HCT116 (cell line): Measurements from ENCODE around the gene CLTC. TPM values are rescaled to one million over a fixed set of nuclear protein-coding genes. Genes with fewer than 3 reads are reported as not detected.

Source experiments
- ATAC-seq: fragments of 200-7000 bp; cut with Tn5 transposase; 2 replicates; pipeline ENCODE4 v1.9.1; 2020; ENCODE audit warnings: mild to moderate bottlenecking, moderate library complexity
- BruUV-seq: library from RNA; stranded (reverse); fragments of 400-500 nt; replicated peaks from 2 replicates; lab custom pipeline; 2021; lab: Mats Ljungman, UMichigan
- CTCF ChIA-PET: fragments of 300-600 bp; sonication (Branson Sonifier 250); formaldehyde crosslinking; loops from one replicate; lab custom pipeline; 2021; ENCODE audit warnings: antibody characterized with exemption; lab: Charles Lee
- POLR2A ChIA-PET: fragments of 300-600, 350-600 bp; sonication (Branson Sonifier 250); formaldehyde crosslinking; loops from one replicate; lab custom pipeline; 2021; ENCODE audit warnings: antibody characterized with exemption; lab: Charles Lee
- RAD21 ChIA-PET, 2 experiments: fragments of 300-600 bp; sonication (Branson Sonifier 250); formaldehyde crosslinking; loops; one replicate each; lab custom pipeline; 2023; ENCODE audit warnings: low total read pairs in 2 of 2; ENCODE audit not compliant: uncharacterized antibody in 2 of 2, unreplicated experiment in 2 of 2, low non-redundant PET in 1 of 2; lab: Charles Lee
- DNase-seq: peaks from one replicate; pipeline ENCODE4 v3.0.0-alpha.2; 2010; ENCODE audit warnings: low read depth, low spot score
- H2AFZ ChIP-seq: fragments of 200-600 bp; shearing (Covaris generic), sonication (generic); 2 replicates; pipeline ENCODE4 v1.6.1; 2017; ENCODE audit warnings: low read depth, mixed run types, mixed read lengths, antibody characterized with exemption, low read length; ENCODE audit not compliant: poor library complexity, severe bottlenecking
- H3K27ac ChIP-seq: 2 replicates; pipeline ENCODE4 v1.5.1; 2012; ENCODE audit warnings: low read depth, low read length
- H3K27me3 ChIP-seq: fragments of 200-600 bp; sonication (generic); 2 replicates; pipeline ENCODE4 v1.6.1; 2016; ENCODE audit warnings: mixed run types, low read length, mixed read lengths; ENCODE audit not compliant: insufficient read depth
- H3K36me3 ChIP-seq, 2 experiments: fragments of 200-500 bp in 1 of 2; fragments of 200-600 bp in 1 of 2; sonication (Bioruptor generic) in 1 of 2; sonication (generic) in 1 of 2; 2 replicates each; pipeline versions ENCODE4 v1.5.1 to v1.6.1; 2014 to 2016; ENCODE audit warnings: low read length in 2 of 2, inconsistent platforms in 1 of 2, mixed read lengths in 1 of 2, mixed run types in 1 of 2; ENCODE audit not compliant: insufficient read depth in 2 of 2, control insufficient read depth in 1 of 2
- H3K4me1 ChIP-seq, 2 experiments: fragments of 200-600 bp in 1 of 2; sonication (generic) in 1 of 2; 2 replicates each; pipeline versions ENCODE4 v1.5.1 to v1.6.1; 2012 to 2017; ENCODE audit warnings: low read length in 2 of 2, inconsistent platforms in 1 of 2, mild to moderate bottlenecking in 1 of 2, mixed read lengths in 1 of 2, mixed run types in 1 of 2, moderate library complexity in 1 of 2; ENCODE audit not compliant: insufficient read depth in 2 of 2, control insufficient read depth in 1 of 2
- H3K4me2 ChIP-seq: fragments of 200-600 bp; sonication (generic); 2 replicates; pipeline ENCODE4 v1.6.1; 2017; ENCODE audit warnings: mixed run types, low read length, mixed read lengths
- H3K4me3 ChIP-seq, 2 experiments: fragments of 200-600 bp in 1 of 2; sonication (generic) in 1 of 2; replicated peaks in 1 of 2; 2 replicates each; pipeline ENCODE4 v1.5.1; 2011 to 2016; ENCODE audit warnings: low read length in 2 of 2, control low read depth in 1 of 2, low read depth in 1 of 2, mild to moderate bottlenecking in 1 of 2, mixed read lengths in 1 of 2, mixed run types in 1 of 2
- H3K79me2 ChIP-seq: fragments of 200-600 bp; sonication (generic); 2 replicates; pipeline ENCODE4 v1.6.1; 2017; ENCODE audit warnings: mild to moderate bottlenecking, mixed run types, low read length, moderate library complexity, mixed read lengths; ENCODE audit not compliant: insufficient read depth
- H3K9ac ChIP-seq: fragments of 200-600 bp; sonication (generic); 2 replicates; pipeline ENCODE4 v1.6.1; 2016; ENCODE audit warnings: low read length, mixed read lengths
- H3K9me2 ChIP-seq: fragments of 200-600 bp; sonication (generic), shearing (Covaris generic); 2 replicates; pipeline ENCODE4 v1.6.1; 2017; ENCODE audit warnings: mixed run types, mild to moderate bottlenecking, moderate library complexity; ENCODE audit not compliant: insufficient read depth
- H3K9me3 ChIP-seq, 2 experiments: fragments of 200-500 bp in 1 of 2; fragments of 200-600 bp in 1 of 2; sonication (Bioruptor generic) in 1 of 2; sonication (generic) in 1 of 2; 2 replicates each; pipeline ENCODE4 v1.6.1; 2014 to 2017; ENCODE audit warnings: low read length in 2 of 2, mixed read lengths in 2 of 2, inconsistent platforms in 1 of 2, low read depth in 1 of 2, mild to moderate bottlenecking in 1 of 2, mixed run types in 1 of 2, moderate library complexity in 1 of 2; ENCODE audit not compliant: control insufficient read depth in 1 of 2, insufficient read depth in 1 of 2
- H4K20me1 ChIP-seq: fragments of 200-600 bp; sonication (generic), shearing (Covaris generic); 2 replicates; pipeline ENCODE4 v1.6.1; 2017; ENCODE audit warnings: mixed run types, mild to moderate bottlenecking, moderate library complexity; ENCODE audit not compliant: insufficient read depth
- ATF3 ChIP-seq: IDR thresholded peaks from 2 replicates; pipeline ENCODE4 v1.6.1; 2012
- CEBPB ChIP-seq: IDR thresholded peaks from 2 replicates; pipeline ENCODE4 v1.6.1; 2012; ENCODE audit warnings: low read depth
- EGR1 ChIP-seq: IDR thresholded peaks from 2 replicates; pipeline ENCODE4 v1.6.1; 2012; ENCODE audit warnings: low read depth
- EZH2 ChIP-seq: fragments of 200-600 bp; sonication (generic); IDR thresholded peaks from 2 replicates; pipeline ENCODE4 v1.6.1; 2017; ENCODE audit warnings: antibody characterized with exemption, mixed run types
- FOSL1 ChIP-seq: IDR thresholded peaks from 2 replicates; pipeline ENCODE4 v1.6.1; 2012; ENCODE audit warnings: low read depth
- RAD21 ChIP-seq: IDR thresholded peaks from 2 replicates; pipeline ENCODE4 v1.6.1; 2012; ENCODE audit warnings: low read depth, mild to moderate bottlenecking
- SRF ChIP-seq: IDR thresholded peaks from 2 replicates; pipeline ENCODE4 v1.6.1; 2012; ENCODE audit warnings: low read depth
- YY1 ChIP-seq: IDR thresholded peaks from 2 replicates; pipeline ENCODE4 v1.6.1; 2011; ENCODE audit warnings: low read length, low read depth, moderate library complexity, mild to moderate bottlenecking; ENCODE audit not compliant: insufficient replicate concordance; ENCODE audit errors: extremely low read depth
- ZFX ChIP-seq: fragments of 450-650 bp; IDR thresholded peaks from 2 replicates; pipeline ENCODE4 v1.6.1; 2017
- ZNF274 ChIP-seq: fragments of 200-500 bp; sonication (Bioruptor generic); IDR thresholded peaks from 2 replicates; pipeline ENCODE4 v1.6.1; 2014; ENCODE audit warnings: mild to moderate bottlenecking, low read depth, low read length, inconsistent platforms
- intact Hi-C: fragments of 100-400 bp; cut with micrococcal nuclease; formaldehyde crosslinking; loops from 2 replicates; pipeline ENCODE4 v1.10.0; 2022
- total RNA-seq: library from RNA; stranded (reverse); gene quantifications from one replicate; pipeline ENCODE4 v1.2.1, GENCODE V29; 2021; ENCODE audit not compliant: unreplicated experiment
- TF ChIP-seq, protein P1 (sequence below): IDR thresholded peaks from 2 replicates; pipeline ENCODE4 v1.6.1; 2012; ENCODE audit warnings: low read depth

CLTC gene
- total RNA-seq, 1 experiment from 2014 or later = 351 TPM

- Histone ChIP-seq H3K27ac (no peak overlapping the region), H3K27me3 (no peaks in the 10 kb centered on the region), H3K36me3 (peaks cover 47 to 74% of the 10 kb centered on the region in 2 experiments), H3K4me1 (0 out of 4 replicates have a peak, but pooled peaks cover 0 to under 1% of the 10 kb centered on the region in 2 experiments), H3K79me2 (peaks cover 100% of the 10 kb centered on the region), H3K4me2 (no peak overlapping the region), H3K9ac (no peak overlapping the region), H3K4me3 (no peak overlapping the region)
- ChIA-PET POLR2A (interaction anchor here (2.6 kb wide), 1 partner anchor 8 kb away, joined by 12 read pairs; the partner anchor contains the start of genes PTRH2 and VMP1), CTCF (no interaction called here)
- ATAC-seq = no peak
- intact Hi-C loops = no loop called here
- no peak for TF ChIP-seq ZFX
- TF ChIP-seq EZH2 = no peak
- TF ChIP-seq FOSL1 = no peak
- TF ChIP-seq EGR1 = no peak
- TF ChIP-seq RAD21 = no peak
- TF ChIP-seq, protein P1, sequence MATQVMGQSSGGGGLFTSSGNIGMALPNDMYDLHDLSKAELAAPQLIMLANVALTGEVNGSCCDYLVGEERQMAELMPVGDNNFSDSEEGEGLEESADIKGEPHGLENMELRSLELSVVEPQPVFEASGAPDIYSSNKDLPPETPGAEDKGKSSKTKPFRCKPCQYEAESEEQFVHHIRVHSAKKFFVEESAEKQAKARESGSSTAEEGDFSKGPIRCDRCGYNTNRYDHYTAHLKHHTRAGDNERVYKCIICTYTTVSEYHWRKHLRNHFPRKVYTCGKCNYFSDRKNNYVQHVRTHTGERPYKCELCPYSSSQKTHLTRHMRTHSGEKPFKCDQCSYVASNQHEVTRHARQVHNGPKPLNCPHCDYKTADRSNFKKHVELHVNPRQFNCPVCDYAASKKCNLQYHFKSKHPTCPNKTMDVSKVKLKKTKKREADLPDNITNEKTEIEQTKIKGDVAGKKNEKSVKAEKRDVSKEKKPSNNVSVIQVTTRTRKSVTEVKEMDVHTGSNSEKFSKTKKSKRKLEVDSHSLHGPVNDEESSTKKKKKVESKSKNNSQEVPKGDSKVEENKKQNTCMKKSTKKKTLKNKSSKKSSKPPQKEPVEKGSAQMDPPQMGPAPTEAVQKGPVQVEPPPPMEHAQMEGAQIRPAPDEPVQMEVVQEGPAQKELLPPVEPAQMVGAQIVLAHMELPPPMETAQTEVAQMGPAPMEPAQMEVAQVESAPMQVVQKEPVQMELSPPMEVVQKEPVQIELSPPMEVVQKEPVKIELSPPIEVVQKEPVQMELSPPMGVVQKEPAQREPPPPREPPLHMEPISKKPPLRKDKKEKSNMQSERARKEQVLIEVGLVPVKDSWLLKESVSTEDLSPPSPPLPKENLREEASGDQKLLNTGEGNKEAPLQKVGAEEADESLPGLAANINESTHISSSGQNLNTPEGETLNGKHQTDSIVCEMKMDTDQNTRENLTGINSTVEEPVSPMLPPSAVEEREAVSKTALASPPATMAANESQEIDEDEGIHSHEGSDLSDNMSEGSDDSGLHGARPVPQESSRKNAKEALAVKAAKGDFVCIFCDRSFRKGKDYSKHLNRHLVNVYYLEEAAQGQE = no peak
- TF ChIP-seq ZNF274 = no peak
- no peak for TF ChIP-seq SRF
- TF ChIP-seq CEBPB = no peak
- TF ChIP-seq YY1 = no peak
- TF ChIP-seq ATF3 = no peak
- TF ChIP-seq, all 23 proteins: peak for 0
- Histone ChIP-seq H3K9me2 (no peaks in the 10 kb centered on the region), H4K20me1 (peaks cover 87% of the 10 kb centered on the region), H3K9me3 (no peaks in the 10 kb centered on the region), H2AFZ (no peak overlapping the region)
- DNase-seq = no peak
- RAD21 ChIA-PET = no interaction called here
- BruUV-seq = no TSS peak
Observed at GRCh38 chr17:59699218-59699617, 79.5 kb downstream of the CLTC start.
